Central memory CD8-positive, alpha-beta T cell (primary cell): ENCODE data around the gene CDK18.

Experiments
- ATAC-seq: fragments of 150-1000 bp; cut with Tn5 transposase; replicated peaks from 2 replicates; pipeline ENCODE4 v1.10.0; 2022; ENCODE audit warnings: mild to moderate bottlenecking, moderate FRiP score, moderate number of reproducible peaks; ENCODE audit not compliant: poor library complexity, severe bottlenecking; ENCODE audit errors: extremely low read depth
- DNase-seq, 2 donors: peaks; one replicate each; pipeline ENCODE4 v3.0.0; 2021; ENCODE audit warnings: low spot score in 2 of 2
- H3K27ac Mint-ChIP-seq: one replicate; pipeline ENCODE4 v1.8.0; 2022; ENCODE audit warnings: low read depth, mild to moderate bottlenecking, moderate library complexity, mixed read lengths
- H3K27me3 Mint-ChIP-seq: one replicate; pipeline ENCODE4 v1.8.0; 2022; ENCODE audit warnings: mixed read lengths
- H3K36me3 Mint-ChIP-seq: one replicate; pipeline ENCODE4 v1.8.0; 2022; ENCODE audit warnings: mild to moderate bottlenecking, moderate library complexity, mixed read lengths; ENCODE audit not compliant: insufficient read depth
- H3K4me1 Mint-ChIP-seq: one replicate; pipeline ENCODE4 v1.8.0; 2022; ENCODE audit warnings: mixed read lengths
- H3K4me3 Mint-ChIP-seq: one replicate; pipeline ENCODE4 v1.8.0; 2022; ENCODE audit warnings: mild to moderate bottlenecking, moderate library complexity, mixed read lengths
- H3K9me3 Mint-ChIP-seq: one replicate; pipeline ENCODE4 v1.8.0; 2022; ENCODE audit warnings: mixed read lengths

CDK18 gene

DNA sequence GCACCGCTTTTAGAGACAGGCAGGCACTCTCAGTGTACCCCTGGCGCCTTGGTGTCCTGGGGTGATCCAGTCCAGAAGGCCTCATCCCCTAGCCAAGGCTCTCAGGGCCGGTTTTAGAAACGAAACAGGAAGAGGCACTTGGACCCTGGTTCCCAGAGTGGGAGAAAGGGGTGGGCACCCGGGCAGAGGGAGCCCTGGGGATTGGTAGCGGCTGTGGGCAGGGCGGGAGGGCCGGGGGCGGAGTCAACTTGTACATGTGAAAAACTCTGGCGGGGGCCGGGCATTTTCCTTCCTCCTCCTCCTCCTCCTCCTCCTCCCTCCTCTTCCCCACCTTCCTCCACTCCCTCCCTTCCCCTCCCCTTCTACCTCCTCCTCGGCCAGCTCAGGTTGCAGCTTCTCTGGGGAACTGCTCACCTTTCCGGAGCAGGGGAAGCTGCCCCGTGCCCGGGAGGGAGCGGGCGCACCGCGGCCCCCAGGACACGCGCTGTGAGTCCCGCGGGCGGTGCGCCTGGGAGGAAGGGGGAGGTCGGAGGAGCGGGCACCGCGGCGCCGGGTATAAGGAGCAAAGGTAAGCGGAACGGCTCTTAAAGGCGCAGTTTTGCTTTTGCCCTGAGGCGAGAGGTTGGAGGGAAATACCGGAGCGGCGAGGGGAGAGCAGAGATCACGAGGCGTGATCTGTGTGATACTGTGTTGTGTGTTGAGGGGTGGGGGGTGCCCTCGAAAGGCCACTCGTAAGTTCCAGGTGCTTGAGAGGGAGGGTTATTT, at the start of gene CDK18:
CDK18 (plus strand) TSS at position 359 of the 765 bp plus-strand sequence. CDS start 18,499 bp downstream, outside the sequence.
- Mint-ChIP-seq H3K27ac (peak within 1 kb of the TSS; percentile 71), H3K4me1 (peaks cover 13% of the 10 kb centered on the region), H3K4me3 (peak within 1 kb of the TSS; percentile 77), H3K9me3 (no peaks in the 10 kb centered on the region), H3K36me3 (no peaks in the 10 kb centered on the region), H3K27me3 (no peaks in the 10 kb centered on the region)
- DNase-seq (no peak), ATAC-seq (peak; percentile 75)

DNA sequence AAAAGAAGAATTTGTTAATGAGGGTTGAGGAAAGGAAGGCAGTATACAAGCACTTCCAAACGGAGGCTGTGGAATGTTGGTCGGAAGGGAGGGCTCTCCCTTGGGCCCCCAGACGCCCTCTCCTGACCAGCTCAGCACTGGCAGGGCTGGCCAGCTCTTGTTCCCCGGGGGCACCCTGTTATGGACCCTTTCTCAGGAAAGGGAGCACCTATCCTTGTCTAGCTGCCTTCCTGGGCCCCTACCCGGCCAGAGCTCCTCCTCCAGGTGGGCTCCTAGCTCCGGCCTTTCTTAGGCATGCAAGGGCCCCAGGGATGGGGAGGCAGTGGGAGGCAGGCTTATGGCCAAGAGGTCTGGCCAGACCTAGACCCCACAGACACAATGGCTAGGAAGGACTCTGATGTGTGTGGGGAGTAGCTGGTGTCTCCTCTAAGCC, 49.5 kb upstream of the CDK18 start:
- Mint-ChIP-seq H3K4me1 (peaks cover 16% of the 10 kb centered on the region), H3K36me3 (peaks cover 4% of the 10 kb centered on the region), H3K4me3 (peak overlapping the region; percentile 74), H3K27me3 (peaks cover 86% of the 10 kb centered on the region), H3K9me3 (no peaks in the 10 kb centered on the region), H3K27ac (no peak overlapping the region)
- ATAC-seq (no peak), DNase-seq (no peak)

DNA sequence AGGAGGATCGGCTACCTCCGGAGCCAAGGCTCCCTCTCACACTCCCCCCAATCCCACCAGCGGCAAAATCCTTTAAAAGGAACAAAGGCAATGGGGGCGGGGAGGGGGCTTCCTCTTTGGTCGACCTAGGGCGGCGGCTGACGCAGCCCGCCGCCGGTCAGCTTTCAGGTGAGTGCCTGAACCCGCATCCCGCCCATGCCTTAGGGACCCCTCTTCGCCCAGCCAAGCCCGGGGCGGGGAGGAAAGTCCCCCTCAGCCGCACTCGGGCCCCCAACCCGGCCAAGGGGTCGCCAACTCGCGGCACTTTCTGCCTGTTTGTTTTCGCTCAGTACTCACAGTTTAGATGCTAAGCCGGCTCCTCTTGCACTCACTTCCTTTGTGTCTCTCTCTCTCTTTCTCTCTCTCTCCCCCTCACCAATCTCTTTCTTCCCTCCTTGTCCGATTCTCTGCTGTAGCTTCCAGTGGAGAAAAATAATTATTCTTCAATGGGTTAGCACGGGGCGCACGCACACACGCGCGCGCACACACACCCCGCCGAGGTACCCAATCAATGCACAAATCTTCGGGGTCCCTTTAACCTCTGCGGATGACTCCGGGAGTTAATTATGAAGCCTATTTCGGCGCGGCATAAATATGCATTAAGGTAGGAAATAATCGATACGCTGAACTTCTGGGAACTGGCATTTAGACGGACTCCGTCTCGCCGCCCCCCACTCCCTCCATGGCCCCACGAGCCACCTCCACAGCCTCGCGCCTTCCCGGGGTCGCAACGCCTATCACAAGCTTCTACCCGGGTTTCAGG, 48.7 kb upstream of the CDK18 start, which contains the start of gene BLACAT1:
BLACAT1 (minus strand) TSS at position 465 of the 802 bp plus-strand sequence.
- peaks cover 89% of the 10 kb centered on the region for H3K27me3 Mint-ChIP-seq
- ATAC-seq (no peak), DNase-seq (no peak)
- peak within 1 kb of the TSS; percentile 74 for H3K4me3 Mint-ChIP-seq
- H3K27ac Mint-ChIP-seq = no peak within 1 kb of the TSS
- no peaks in the 10 kb centered on the region for H3K9me3 Mint-ChIP-seq
- peaks cover 16% of the 10 kb centered on the region for H3K4me1 Mint-ChIP-seq
- H3K36me3 Mint-ChIP-seq = peaks cover 4% of the 10 kb centered on the region

DNA sequence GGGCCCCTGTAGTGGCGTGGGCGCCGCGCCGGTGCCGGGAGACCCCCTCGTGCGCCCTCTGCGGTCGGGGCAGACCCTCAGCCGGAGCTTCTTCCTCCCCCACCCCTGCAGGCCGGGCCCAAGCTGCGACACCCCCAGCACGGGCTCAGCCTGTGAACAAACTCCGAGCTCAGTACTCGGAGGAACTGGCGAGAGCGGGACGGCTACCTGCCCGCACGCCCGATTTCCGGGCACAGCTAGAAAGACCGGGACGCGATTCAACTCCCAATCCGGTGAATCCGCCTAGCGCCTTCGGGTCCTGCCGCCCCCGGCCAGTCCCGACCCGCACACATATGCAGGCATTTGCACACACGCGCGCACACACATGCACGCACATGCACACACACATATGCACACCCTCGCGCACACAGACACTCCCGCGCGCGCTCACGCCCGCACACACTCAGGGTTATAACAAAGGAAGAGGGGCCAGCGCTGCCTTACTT, 48.0 kb upstream of the CDK18 start:
- Mint-ChIP-seq H3K27me3 (peaks cover 82% of the 10 kb centered on the region), H3K4me1 (peaks cover 16% of the 10 kb centered on the region), H3K36me3 (peaks cover 4% of the 10 kb centered on the region), H3K27ac (no peak overlapping the region), H3K4me3 (peak overlapping the region; percentile 74), H3K9me3 (no peaks in the 10 kb centered on the region)
- DNase-seq = no peak
- no peak for ATAC-seq

DNA sequence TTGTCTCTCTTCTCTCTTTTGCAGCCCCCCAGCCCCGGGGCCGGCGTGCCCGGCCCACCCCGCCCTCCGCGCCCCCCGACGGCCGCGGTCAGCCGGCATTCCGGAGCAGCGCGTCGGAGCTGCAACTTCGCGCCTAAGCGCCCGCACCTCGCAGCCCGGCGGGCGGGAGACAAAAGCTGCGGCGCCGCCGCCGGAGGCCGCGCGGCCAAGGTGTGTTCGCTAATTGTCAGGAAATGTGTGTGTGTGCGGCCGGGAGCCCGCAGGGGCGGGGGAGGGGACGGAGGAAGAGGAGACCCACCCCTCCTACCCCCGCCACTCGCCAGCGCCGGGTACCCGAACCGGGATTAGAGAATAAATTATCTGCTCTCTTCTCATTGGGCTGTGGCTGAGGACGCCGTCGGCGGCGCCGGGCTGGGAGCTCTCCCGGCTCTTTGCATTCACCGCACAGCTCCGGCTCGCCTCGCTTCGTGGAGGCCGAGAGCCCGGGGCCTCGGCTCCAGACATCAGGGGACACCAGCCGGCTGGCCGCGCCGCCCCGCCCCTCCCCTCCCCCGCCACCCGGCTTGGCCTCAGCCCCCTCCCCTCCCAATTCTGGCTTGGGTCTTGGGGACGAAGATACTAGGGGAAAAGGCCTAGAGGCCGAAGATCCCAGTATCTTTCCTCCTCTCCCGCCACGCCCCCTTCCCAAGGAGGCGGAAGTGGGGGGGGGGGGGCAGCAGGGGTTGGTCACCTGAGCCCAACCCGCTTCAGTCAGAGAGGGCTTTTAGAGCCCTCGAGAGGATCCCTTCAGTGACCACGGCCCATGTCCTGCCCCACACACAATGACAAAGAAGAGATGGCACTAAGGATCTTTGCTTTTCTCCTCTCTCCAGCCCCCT, 47.4 kb upstream of the CDK18 start:
- peaks cover 76% of the 10 kb centered on the region for H3K27me3 Mint-ChIP-seq
- H3K36me3 Mint-ChIP-seq = peaks cover 4% of the 10 kb centered on the region
- H3K4me1 Mint-ChIP-seq = peaks cover 16% of the 10 kb centered on the region
- no peak overlapping the region for H3K27ac Mint-ChIP-seq
- peak; percentile 16 for ATAC-seq
- no peak for DNase-seq
- no peaks in the 10 kb centered on the region for H3K9me3 Mint-ChIP-seq
- peak overlapping the region; percentile 74 for H3K4me3 Mint-ChIP-seq

DNA sequence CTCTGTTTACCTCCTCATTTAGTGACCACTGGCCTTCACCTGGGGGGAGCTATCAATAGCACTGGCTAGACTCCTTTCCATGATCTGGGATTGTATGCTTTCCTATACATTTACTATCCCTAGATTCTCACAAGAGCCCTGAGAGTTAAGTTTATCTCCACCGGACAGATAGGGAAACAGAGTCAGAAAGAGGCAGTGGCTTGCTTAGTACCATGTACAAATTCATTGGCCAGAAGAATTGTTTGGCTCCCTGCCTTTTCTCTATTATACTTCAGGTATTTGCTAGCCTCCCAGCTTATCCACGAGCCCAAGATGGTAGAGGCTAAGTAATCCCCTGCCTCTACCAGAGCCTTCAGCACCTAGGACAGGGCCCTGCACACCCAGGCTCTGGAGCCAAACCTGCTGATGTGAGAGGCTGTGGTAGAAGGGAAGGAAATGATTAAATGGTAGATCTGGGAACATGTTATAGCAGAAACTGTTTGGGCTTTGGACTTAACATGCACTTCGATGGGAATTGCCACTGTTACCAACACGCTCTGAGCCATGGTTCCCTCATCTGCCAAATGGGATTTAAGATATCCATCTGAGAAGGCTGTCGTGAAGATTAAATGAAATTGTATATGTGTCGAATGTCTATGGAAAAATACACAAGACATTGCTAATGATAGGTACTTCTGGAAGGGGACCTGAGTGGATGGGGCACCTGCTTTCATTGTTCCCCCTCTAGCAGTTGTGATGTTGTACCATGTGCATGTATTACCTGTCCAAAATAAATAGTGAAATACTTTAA, 45.5 kb upstream of the CDK18 start:
- H3K4me3 Mint-ChIP-seq = no peak overlapping the region
- ATAC-seq (no peak), DNase-seq (no peak)
- H3K27ac Mint-ChIP-seq = no peak overlapping the region
- peaks cover 16% of the 10 kb centered on the region for H3K4me1 Mint-ChIP-seq
- H3K9me3 Mint-ChIP-seq = no peaks in the 10 kb centered on the region
- peaks cover 4% of the 10 kb centered on the region for H3K36me3 Mint-ChIP-seq
- H3K27me3 Mint-ChIP-seq = peaks cover 57% of the 10 kb centered on the region

DNA sequence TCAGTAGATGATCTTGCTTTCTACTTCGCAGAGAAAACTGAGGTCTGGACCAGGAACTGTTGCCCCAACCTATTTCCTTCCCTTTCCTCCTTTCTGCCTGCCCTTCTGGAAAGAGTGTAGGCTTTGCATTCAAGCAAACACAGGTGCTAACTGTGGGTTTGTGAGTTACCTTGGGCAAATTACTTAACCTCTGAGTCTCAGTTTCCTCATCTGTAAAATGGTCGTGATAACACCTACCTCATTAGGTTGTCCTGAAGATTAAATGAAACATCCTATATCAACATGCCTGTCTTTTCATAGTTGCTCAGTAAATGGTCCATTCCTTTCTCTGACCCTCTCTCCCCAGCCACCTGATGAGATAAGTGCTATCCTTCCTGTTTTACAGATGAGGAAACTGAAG, 39.1 kb upstream of the CDK18 start:
- no peaks in the 10 kb centered on the region for H3K4me1 Mint-ChIP-seq
- H3K4me3 Mint-ChIP-seq = no peak overlapping the region
- ATAC-seq (no peak), DNase-seq (no peak)
- peaks cover 12% of the 10 kb centered on the region for H3K27me3 Mint-ChIP-seq
- H3K27ac Mint-ChIP-seq = no peak overlapping the region
- H3K36me3 Mint-ChIP-seq = no peaks in the 10 kb centered on the region
- no peaks in the 10 kb centered on the region for H3K9me3 Mint-ChIP-seq

DNA sequence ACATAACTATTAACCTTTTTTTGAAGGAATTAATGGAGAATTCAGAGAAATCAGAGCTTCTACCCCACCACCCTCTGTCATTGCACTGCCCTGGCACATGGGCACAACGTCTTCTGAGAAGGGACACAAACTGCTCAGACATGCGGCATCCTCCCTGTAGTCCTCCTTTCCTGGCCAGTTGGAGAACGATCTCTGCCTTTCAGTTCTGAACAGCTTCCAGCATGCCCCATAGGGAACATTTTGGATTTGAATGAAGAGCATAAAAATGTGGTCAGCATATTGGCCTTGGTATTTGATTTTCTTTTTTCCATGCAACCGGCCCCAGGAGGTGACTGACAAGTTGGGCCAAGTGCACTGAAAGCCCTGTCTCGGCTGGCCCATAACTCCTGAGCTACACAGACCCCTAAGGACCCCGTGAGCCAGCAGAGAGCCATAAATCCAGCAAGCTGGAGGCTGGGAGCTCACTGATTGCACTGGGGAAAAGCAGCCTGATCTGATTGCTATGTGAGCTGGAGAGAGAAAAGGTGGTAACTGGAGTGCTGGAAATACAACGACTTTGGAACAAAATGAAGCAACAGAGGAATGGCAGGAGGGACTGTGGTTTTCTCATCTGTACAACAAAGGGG, 37.8 kb upstream of the CDK18 start:
- Mint-ChIP-seq H3K27ac (no peak overlapping the region), H3K4me3 (no peak overlapping the region), H3K27me3 (peaks cover 15% of the 10 kb centered on the region), H3K9me3 (no peaks in the 10 kb centered on the region), H3K4me1 (no peaks in the 10 kb centered on the region), H3K36me3 (no peaks in the 10 kb centered on the region)
- DNase-seq = no peak
- ATAC-seq = no peak

DNA sequence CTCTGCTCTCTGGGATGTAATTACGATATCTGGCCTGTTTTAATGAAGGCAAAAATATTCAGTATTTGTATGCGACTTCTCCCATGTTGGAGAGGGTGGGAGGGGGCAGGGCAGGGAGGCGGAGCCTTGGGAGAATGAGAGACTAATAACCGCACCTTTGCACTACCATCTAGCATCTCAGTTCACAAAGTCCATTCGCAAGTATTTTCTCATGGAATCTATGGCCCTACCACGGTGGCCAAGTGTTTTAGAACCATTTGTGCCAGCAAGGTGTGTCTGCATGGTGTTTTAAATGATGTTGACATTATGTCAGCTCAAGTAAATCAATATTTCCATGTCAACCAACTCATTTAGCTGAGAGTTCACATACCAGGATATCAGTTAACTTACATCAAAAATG, 34.3 kb upstream of the CDK18 start:
- ATAC-seq (no peak), DNase-seq (no peak)
- Mint-ChIP-seq H3K36me3 (no peaks in the 10 kb centered on the region), H3K9me3 (peaks cover 6% of the 10 kb centered on the region), H3K27ac (no peak overlapping the region), H3K4me3 (no peak overlapping the region), H3K4me1 (peaks cover 9% of the 10 kb centered on the region), H3K27me3 (peaks cover 48% of the 10 kb centered on the region)

DNA sequence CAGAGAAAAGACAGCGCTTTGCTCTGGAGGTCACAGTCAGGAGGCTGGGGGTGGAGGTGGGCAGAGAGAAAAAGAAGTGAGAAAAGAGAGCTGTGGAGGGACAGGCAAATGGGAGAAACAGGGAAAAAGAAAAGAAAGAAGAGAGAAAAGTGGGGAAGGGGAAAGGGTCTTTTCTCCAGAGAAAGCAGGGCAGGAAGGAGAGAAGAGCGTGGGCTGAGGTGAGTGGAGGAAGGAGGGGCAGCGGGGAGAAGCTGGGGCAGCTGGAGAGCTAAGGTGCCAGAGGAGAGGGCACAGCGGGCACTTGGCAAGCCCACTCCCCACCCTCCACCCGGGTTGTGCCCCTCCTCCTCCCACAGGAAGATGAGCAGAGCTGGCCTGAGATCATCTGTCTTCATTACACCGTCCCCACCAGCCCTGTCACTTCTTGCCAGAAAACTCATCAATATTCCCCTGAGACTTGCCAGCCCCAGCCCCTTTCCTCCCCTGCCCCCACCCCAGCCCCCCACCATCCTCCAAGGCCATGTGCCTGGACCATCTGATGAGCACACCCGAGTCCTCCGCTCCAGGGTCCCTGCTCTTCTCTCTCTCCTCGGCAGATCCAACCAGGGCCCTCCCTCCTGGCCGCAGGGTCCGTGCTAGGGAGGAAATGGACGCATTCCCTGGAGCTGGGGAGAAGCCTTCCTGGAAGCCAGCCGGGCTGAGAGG, 31.6 kb upstream of the CDK18 start:
- H3K36me3 Mint-ChIP-seq = no peaks in the 10 kb centered on the region
- H3K27me3 Mint-ChIP-seq = peaks cover 38% of the 10 kb centered on the region
- H3K27ac Mint-ChIP-seq = no peak overlapping the region
- no peak overlapping the region for H3K4me3 Mint-ChIP-seq
- peaks cover 9% of the 10 kb centered on the region for H3K4me1 Mint-ChIP-seq
- ATAC-seq (no peak), DNase-seq (no peak)
- H3K9me3 Mint-ChIP-seq = peaks cover 6% of the 10 kb centered on the region

DNA sequence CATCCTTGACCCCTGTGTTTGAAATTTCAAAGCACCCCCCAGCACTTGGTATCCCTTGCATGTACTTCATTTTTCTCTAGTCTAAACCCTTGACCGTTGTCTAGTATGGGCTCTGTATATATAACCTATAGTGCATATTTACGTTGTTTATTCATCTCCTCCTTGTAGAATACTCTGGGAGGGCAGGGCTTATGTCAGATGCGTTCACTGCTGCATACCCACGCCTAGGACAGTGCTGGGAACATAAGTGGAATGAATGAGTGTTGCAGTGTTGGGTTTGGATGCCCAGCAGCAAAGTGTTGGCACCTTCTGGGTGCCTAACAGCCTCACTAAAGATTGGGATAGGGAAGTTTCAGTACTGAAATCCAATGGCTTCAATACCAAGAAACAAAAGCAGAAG, 31.0 kb upstream of the CDK18 start:
- Mint-ChIP-seq H3K36me3 (no peaks in the 10 kb centered on the region), H3K27ac (no peak overlapping the region), H3K4me1 (peaks cover 9% of the 10 kb centered on the region), H3K27me3 (peaks cover 38% of the 10 kb centered on the region), H3K4me3 (no peak overlapping the region), H3K9me3 (peaks cover 6% of the 10 kb centered on the region)
- no peak for DNase-seq
- no peak for ATAC-seq
